Natural killer cell (primary cell): ENCODE results near the gene SLCO3A1. TPM values are rescaled to one million over a fixed set of nuclear protein-coding genes. Genes with fewer than 3 reads are reported as not detected.

Experiments
- ATAC-seq, 3 donors: fragments of 150-1000 bp in 2 of 3; fragments of 200-7000 bp in 1 of 3; cut with Tn5 transposase; 1 replicate in 1 of 3; 2 replicates in 2 of 3; pipeline ENCODE4 v1.10.0; 2021; ENCODE audit warnings: mild to moderate bottlenecking in 2 of 3, moderate library complexity in 2 of 3
- DNase-seq, 2 donors: peaks; one replicate each; pipeline versions ENCODE4 v3.0.0 to v3.0.0-alpha.2; 2013 to 2021; ENCODE audit warnings: mixed read lengths in 1 of 2
- H3K27ac ChIP-seq: one replicate; pipeline ENCODE4 v1.5.1; 2013; ENCODE audit warnings: mild to moderate bottlenecking, low read length
- H3K27me3 ChIP-seq: one replicate; pipeline ENCODE4 v1.6.1; 2013; ENCODE audit warnings: low read length; ENCODE audit not compliant: control insufficient read depth, insufficient read depth
- H3K36me3 ChIP-seq: one replicate; pipeline ENCODE4 v1.6.1; 2013; ENCODE audit warnings: low read length; ENCODE audit not compliant: control insufficient read depth, insufficient read depth
- H3K4me1 ChIP-seq: one replicate; pipeline ENCODE4 v1.6.1; 2013; ENCODE audit warnings: low read length; ENCODE audit not compliant: control insufficient read depth, insufficient read depth
- H3K4me3 ChIP-seq: one replicate; pipeline ENCODE4 v1.5.1; 2013; ENCODE audit warnings: low read length
- H3K9me3 ChIP-seq: one replicate; pipeline ENCODE4 v1.6.1; 2013; ENCODE audit warnings: low read length; ENCODE audit not compliant: control insufficient read depth, insufficient read depth
- H3K27ac Mint-ChIP-seq, 2 donors: one replicate each; pipeline ENCODE4 v1.8.0; 2022; ENCODE audit warnings: mild to moderate bottlenecking in 2 of 2, mixed read lengths in 2 of 2, moderate library complexity in 1 of 2
- H3K27me3 Mint-ChIP-seq, 2 donors: one replicate each; pipeline ENCODE4 v1.8.0; 2022; ENCODE audit warnings: low read depth in 2 of 2, mixed read lengths in 2 of 2
- H3K36me3 Mint-ChIP-seq: one replicate; pipeline ENCODE4 v1.8.0; 2022; ENCODE audit warnings: mixed read lengths
- H3K4me1 Mint-ChIP-seq, 2 donors: one replicate each; pipeline ENCODE4 v1.8.0; 2022; ENCODE audit warnings: mixed read lengths in 2 of 2
- H3K4me3 Mint-ChIP-seq: one replicate; pipeline ENCODE4 v1.8.0; 2022; ENCODE audit warnings: mild to moderate bottlenecking, moderate library complexity, mixed read lengths
- H3K9me3 Mint-ChIP-seq, 2 donors: one replicate each; pipeline ENCODE4 v1.8.0; 2022; ENCODE audit warnings: mixed read lengths in 2 of 2
- WGBS: methylation state at CpG from one replicate; pipeline ENCODE4 v1.1.7; 2013; ENCODE audit warnings: missing lambda C conversion rate; ENCODE audit not compliant: insufficient coverage; 5-methylcytosine and 5-hydroxymethylcytosine counted together
- intact Hi-C: fragments of 100-400 bp; cut with micrococcal nuclease; formaldehyde crosslinking; loops from one replicate; pipeline ENCODE4 v1.14.2; 2022
- total RNA-seq, 4 donors: library from RNA; stranded (reverse); fragments of 120-200 nt in 1 of 4; gene quantifications; one replicate each; pipeline versions ENCODE4 v1.2.3 to v1.2.4, GENCODE V29; 2013 to 2022
- TF ChIP-seq, protein P1 (sequence below): fragments of 200-600 bp; IDR thresholded peaks from one replicate; pipeline ENCODE4 v1.8.0; 2022; ENCODE audit warnings: antibody characterized with exemption

SLCO3A1 gene
- total RNA-seq, 3 donors from 2014 or later (not counting 1 experiment from before 2014, with no cell fraction given): 48.5 to 73.5 (median 68.8) TPM

DNA sequence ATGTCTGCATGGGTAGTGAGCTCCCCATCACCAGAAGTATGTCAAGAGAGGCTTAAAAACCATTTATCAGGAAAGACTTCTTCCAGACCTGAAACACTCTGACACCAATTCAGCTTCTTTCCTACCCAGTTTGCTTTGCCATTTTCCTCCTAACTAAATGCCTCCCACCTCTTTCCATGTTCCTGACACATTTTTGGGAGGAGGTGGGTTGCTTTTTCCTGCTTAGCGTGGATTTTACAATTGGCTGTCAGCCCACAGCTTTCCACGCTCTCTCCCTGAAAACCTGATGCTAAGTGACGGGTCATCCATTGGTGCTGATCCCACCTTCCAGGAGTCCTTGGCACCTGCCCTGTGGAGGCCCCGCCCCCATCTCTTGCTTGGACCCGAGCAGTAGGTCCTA, 275.3 kb downstream of the SLCO3A1 start:
- no peak overlapping the region for H3K27ac Mint-ChIP-seq
- ATAC-seq (no peak), DNase-seq (no peak)
- H3K4me3 ChIP-seq: no peak overlapping the region
- WGBS: 92% methylated on average over 5 of the region's 5 CpGs
- H3K9me3 Mint-ChIP-seq: no peaks in the 10 kb centered on the region
- peaks cover 33% of the 10 kb centered on the region for H3K36me3 ChIP-seq
- H3K27me3 Mint-ChIP-seq: no peaks in the 10 kb centered on the region
- peaks cover 8% of the 10 kb centered on the region for H3K36me3 Mint-ChIP-seq
- no peak overlapping the region for H3K27ac ChIP-seq
- no peaks in the 10 kb centered on the region for H3K4me1 ChIP-seq
- TF ChIP-seq, protein P1, sequence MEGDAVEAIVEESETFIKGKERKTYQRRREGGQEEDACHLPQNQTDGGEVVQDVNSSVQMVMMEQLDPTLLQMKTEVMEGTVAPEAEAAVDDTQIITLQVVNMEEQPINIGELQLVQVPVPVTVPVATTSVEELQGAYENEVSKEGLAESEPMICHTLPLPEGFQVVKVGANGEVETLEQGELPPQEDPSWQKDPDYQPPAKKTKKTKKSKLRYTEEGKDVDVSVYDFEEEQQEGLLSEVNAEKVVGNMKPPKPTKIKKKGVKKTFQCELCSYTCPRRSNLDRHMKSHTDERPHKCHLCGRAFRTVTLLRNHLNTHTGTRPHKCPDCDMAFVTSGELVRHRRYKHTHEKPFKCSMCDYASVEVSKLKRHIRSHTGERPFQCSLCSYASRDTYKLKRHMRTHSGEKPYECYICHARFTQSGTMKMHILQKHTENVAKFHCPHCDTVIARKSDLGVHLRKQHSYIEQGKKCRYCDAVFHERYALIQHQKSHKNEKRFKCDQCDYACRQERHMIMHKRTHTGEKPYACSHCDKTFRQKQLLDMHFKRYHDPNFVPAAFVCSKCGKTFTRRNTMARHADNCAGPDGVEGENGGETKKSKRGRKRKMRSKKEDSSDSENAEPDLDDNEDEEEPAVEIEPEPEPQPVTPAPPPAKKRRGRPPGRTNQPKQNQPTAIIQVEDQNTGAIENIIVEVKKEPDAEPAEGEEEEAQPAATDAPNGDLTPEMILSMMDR: no peak
- peaks cover 2 to 9% of the 10 kb centered on the region in 2 donors for H3K4me1 Mint-ChIP-seq
- H3K9me3 ChIP-seq: no peaks in the 10 kb centered on the region
- no peaks in the 10 kb centered on the region for H3K27me3 ChIP-seq
- no peak overlapping the region for H3K4me3 Mint-ChIP-seq
- intact Hi-C loops: no loop called here

DNA sequence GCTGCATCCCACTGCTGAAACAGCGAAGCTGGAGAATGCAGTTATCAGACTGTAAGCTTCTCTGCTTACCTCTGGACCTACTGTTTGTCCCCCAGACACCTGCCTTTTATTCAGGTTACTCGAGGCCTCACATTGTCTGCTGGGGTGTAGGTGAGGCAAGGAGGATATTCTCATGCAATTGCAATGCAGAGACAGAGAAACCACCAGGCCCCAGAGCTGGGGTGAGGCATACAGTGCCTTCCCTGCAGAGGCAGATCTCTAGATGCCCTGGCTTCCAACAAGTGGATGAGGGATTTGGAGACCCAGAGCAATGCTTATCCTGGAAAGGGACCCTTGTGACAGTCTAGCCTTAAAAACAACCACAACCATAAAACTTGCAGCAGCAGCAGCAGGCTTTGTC, 276.7 kb downstream of the SLCO3A1 start:
- no peak for ATAC-seq
- peaks cover 31% of the 10 kb centered on the region for H3K36me3 ChIP-seq
- WGBS: 92% methylated on average over 2 of the region's 2 CpGs
- no peaks in the 10 kb centered on the region for H3K4me1 ChIP-seq
- no peak overlapping the region for H3K27ac ChIP-seq
- TF ChIP-seq, protein P1: no peak
- H3K27me3 ChIP-seq: no peaks in the 10 kb centered on the region
- no peak overlapping the region for H3K4me3 ChIP-seq
- Mint-ChIP-seq H3K4me3 (no peak overlapping the region), H3K27ac (no peak overlapping the region), H3K27me3 (no peaks in the 10 kb centered on the region), H3K9me3 (no peaks in the 10 kb centered on the region), H3K36me3 (peaks cover 8% of the 10 kb centered on the region), H3K4me1 (peaks cover 0 to 5% of the 10 kb centered on the region in 2 donors)
- DNase-seq: no peak
- H3K9me3 ChIP-seq: no peaks in the 10 kb centered on the region
- intact Hi-C loops: no loop called here

DNA sequence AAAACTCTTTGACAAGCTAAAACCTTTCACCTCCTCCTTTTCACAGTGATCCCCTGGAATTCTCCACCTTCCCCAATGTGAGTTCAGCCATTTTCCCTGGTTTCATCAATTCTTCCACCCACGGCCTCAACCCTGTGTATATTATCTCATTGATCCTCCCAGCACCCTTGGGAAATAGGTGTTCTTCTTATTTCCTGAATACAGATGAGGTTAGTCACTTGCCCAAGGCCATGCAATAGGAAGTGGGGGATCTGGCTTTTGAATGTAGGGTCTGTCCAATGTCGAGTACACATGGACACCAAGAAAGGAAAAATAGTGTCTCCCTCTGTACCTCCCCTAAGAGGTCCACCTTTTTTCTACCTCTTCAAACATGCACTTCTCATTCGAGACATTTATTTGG, 277.4 kb downstream of the SLCO3A1 start:
- no peak for ATAC-seq

More for the DNA sequence above, 277.4 kb downstream of the SLCO3A1 start:
- Mint-ChIP-seq H3K27me3 (no peaks in the 10 kb centered on the region), H3K4me1 (peaks cover 0 to 10% of the 10 kb centered on the region in 2 donors), H3K27ac (no peak overlapping the region), H3K9me3 (no peaks in the 10 kb centered on the region), H3K36me3 (peaks cover 8% of the 10 kb centered on the region), H3K4me3 (no peak overlapping the region)
- intact Hi-C loops: no loop called here
- no peaks in the 10 kb centered on the region for H3K4me1 ChIP-seq
- H3K27me3 ChIP-seq: no peaks in the 10 kb centered on the region
- no peaks in the 10 kb centered on the region for H3K9me3 ChIP-seq
- TF ChIP-seq, protein P1: no peak
- WGBS: 96% methylated on average over 3 of the region's 3 CpGs
- H3K27ac ChIP-seq: no peak overlapping the region
- no peak overlapping the region for H3K4me3 ChIP-seq
- H3K36me3 ChIP-seq: peaks cover 29% of the 10 kb centered on the region
- DNase-seq: no peak
